ENCODE results near the gene MSRB3. TPM values are rescaled to one million over a fixed set of nuclear protein-coding genes. Genes with fewer than 3 reads are reported as not detected.

MSRB3 gene
- total RNA-seq, 1 experiment from 2014 or later, result 1.4 TPM

DNA sequence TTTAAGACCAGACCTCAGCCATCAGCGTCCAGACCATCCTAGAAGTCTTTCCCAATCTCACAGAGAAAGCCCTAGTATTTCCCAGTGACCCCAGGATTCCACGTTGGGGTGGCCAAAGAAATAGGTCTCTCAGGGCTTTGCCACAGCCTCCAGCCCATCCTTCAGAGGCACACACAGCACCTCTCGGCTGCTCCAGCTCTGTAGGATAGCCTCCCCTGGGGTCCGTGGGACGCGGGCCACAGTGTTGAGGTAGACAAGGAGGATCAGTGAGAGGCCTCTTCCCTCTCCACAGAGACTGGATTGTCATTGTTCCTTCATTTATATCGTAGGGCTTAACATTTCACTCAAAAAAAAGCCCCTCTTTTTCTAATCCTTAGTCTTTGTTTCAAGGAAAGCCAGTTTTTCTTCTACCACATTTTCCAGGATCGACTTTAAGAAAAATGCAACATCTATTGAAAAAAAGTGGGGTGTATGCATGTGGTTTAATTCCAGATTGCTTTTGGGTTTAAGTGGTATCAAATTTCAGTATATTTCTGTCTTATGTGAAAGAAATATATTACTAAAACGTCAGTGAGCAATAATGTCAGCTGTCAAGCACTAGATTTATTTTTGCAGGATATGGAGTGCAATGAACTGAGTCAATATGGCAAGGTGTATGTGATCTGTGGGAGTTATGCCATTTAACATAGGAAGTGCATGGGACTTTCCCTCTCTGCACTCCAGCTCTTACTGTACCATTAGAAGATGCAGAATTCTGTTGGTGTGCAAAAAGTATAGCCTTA is 187.5 kb downstream of the MSRB3 start:
- no peaks in the 10 kb centered on the region for H3K36me3 Mint-ChIP-seq (ENCODE audit: insufficient read depth, unreplicated experiment)
- no peaks in the 10 kb centered on the region for H3K27me3 Mint-ChIP-seq (ENCODE audit: unreplicated experiment)
- H3K9me3 Mint-ChIP-seq (ENCODE audit: low read depth, unreplicated experiment), result no peaks in the 10 kb centered on the region
- intact Hi-C loops (cut with micrococcal nuclease; ENCODE audit: unreplicated experiment), result no loop called here
- no peak overlapping the region for H3K4me3 Mint-ChIP-seq (ENCODE audit: low read depth, unreplicated experiment)
- TF ChIP-seq, protein P1, sequence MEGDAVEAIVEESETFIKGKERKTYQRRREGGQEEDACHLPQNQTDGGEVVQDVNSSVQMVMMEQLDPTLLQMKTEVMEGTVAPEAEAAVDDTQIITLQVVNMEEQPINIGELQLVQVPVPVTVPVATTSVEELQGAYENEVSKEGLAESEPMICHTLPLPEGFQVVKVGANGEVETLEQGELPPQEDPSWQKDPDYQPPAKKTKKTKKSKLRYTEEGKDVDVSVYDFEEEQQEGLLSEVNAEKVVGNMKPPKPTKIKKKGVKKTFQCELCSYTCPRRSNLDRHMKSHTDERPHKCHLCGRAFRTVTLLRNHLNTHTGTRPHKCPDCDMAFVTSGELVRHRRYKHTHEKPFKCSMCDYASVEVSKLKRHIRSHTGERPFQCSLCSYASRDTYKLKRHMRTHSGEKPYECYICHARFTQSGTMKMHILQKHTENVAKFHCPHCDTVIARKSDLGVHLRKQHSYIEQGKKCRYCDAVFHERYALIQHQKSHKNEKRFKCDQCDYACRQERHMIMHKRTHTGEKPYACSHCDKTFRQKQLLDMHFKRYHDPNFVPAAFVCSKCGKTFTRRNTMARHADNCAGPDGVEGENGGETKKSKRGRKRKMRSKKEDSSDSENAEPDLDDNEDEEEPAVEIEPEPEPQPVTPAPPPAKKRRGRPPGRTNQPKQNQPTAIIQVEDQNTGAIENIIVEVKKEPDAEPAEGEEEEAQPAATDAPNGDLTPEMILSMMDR (IDR thresholded peaks at IDR 0.05; ENCODE audit: unreplicated experiment), result no peak
- no peaks in the 10 kb centered on the region for H3K4me1 Mint-ChIP-seq (ENCODE audit: low read depth, unreplicated experiment)
- DNase-seq, result no peak
- CTCF ChIA-PET, result no interaction called here
- H3K27ac Mint-ChIP-seq (ENCODE audit: unreplicated experiment), result no peak overlapping the region
- no TSS peak for BruUV-seq (replicated peaks)

DNA sequence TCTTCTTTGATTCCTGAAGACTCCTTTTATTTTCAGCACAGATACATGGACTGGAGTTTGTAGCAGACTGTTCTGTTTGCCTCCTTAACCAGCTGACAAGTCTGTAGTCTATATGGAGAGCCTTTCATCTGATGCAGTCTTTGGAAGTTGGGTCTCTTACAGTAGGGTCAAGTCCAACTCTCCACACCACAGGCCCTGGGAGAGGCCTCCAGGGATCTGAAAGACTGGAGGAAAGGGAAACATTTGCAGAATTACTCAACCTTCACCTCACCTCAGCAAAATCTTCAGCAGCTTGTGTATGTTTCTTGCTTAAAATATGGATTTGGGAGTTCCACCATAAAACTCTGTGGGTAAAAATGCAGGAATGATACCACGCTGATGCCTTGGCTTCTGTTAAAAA is 188.4 kb downstream of the MSRB3 start:
- Mint-ChIP-seq H3K27ac (ENCODE audit: unreplicated experiment) (no peak overlapping the region), H3K9me3 (ENCODE audit: low read depth, unreplicated experiment) (no peaks in the 10 kb centered on the region), H3K4me3 (ENCODE audit: low read depth, unreplicated experiment) (no peak overlapping the region), H3K4me1 (ENCODE audit: low read depth, unreplicated experiment) (peaks cover 4% of the 10 kb centered on the region), H3K36me3 (ENCODE audit: insufficient read depth, unreplicated experiment) (no peaks in the 10 kb centered on the region), H3K27me3 (ENCODE audit: unreplicated experiment) (no peaks in the 10 kb centered on the region)
- TF ChIP-seq, protein P1 (IDR thresholded peaks at IDR 0.05; ENCODE audit: unreplicated experiment), result no peak
- no TSS peak for BruUV-seq (replicated peaks)
- no peak for DNase-seq
- CTCF ChIA-PET, result no interaction called here
- intact Hi-C loops (cut with micrococcal nuclease; ENCODE audit: unreplicated experiment), result no loop called here

DNA sequence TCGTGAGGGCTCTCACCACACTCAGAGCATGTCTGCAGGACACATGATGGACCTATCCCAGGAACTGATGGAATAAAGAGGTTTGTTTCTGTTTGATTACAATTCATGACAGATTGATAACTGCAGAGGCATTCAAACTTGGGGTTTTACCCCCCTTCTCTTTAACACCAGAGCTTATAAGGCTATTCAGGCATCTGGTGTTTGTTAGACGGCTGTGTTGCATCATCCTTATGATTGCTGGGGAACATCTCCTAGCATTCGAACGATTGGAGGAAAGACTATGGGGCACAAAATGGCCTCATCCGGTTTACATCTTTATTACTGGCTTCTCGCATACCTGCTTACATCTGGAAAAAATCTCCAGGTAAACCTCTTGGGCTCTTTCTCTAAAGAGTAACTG is 191.8 kb downstream of the MSRB3 start:
- H3K36me3 Mint-ChIP-seq (ENCODE audit: insufficient read depth, unreplicated experiment), result no peaks in the 10 kb centered on the region
- CTCF ChIA-PET, result no interaction called here
- no peak for DNase-seq
- H3K4me1 Mint-ChIP-seq (ENCODE audit: low read depth, unreplicated experiment), result peaks cover 9% of the 10 kb centered on the region
- TF ChIP-seq, protein P1 (IDR thresholded peaks at IDR 0.05; ENCODE audit: unreplicated experiment), result no peak
- H3K9me3 Mint-ChIP-seq (ENCODE audit: low read depth, unreplicated experiment), result no peaks in the 10 kb centered on the region
- no peak overlapping the region for H3K4me3 Mint-ChIP-seq (ENCODE audit: low read depth, unreplicated experiment)
- no peak overlapping the region for H3K27ac Mint-ChIP-seq (ENCODE audit: unreplicated experiment)
- intact Hi-C loops (cut with micrococcal nuclease; ENCODE audit: unreplicated experiment), result no loop called here
- BruUV-seq (replicated peaks), result no TSS peak
- H3K27me3 Mint-ChIP-seq (ENCODE audit: unreplicated experiment), result no peaks in the 10 kb centered on the region

DNA sequence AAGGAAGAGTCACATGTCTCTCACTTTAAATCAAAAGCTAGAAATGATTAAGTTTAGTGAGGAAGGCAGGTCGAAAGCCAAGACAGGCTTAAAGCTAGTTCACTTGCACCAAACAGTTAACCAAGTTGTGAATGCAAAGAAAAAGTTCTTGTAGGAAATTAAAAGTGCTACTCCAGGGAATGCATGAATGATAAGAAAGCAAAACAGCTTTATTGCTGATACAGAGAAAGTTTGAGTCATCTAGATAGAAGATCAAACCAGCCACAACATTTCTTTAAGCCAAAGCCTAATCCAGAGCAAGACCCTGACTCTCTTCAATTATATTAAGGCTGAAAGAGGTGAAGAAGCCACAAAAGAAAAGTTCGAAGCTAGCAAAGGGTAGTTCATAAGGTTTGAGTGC is 193.6 kb downstream of the MSRB3 start:
- Mint-ChIP-seq H3K4me3 (ENCODE audit: low read depth, unreplicated experiment) (no peak overlapping the region), H3K36me3 (ENCODE audit: insufficient read depth, unreplicated experiment) (no peaks in the 10 kb centered on the region), H3K4me1 (ENCODE audit: low read depth, unreplicated experiment) (peaks cover 9% of the 10 kb centered on the region), H3K27ac (ENCODE audit: unreplicated experiment) (no peak overlapping the region), H3K9me3 (ENCODE audit: low read depth, unreplicated experiment) (no peaks in the 10 kb centered on the region), H3K27me3 (ENCODE audit: unreplicated experiment) (no peaks in the 10 kb centered on the region)
- TF ChIP-seq, protein P1 (IDR thresholded peaks at IDR 0.05; ENCODE audit: unreplicated experiment), result no peak
- CTCF ChIA-PET, result interaction anchor here (1.0 kb wide), 1 partner anchor 61 kb away, joined by 3 read pairs; no protein-coding TSS in a partner anchor
- no TSS peak for BruUV-seq (replicated peaks)
- no peak for DNase-seq
- intact Hi-C loops (cut with micrococcal nuclease; ENCODE audit: unreplicated experiment), result no loop called here
